ENCODE results near the gene RASAL2.
"Not testable (repeated sequence)": the region's sequence is repeated elsewhere in the genome, so short reads cannot be mapped to it uniquely, and the experiment has no call there.

The RASAL2 gene

DNA sequence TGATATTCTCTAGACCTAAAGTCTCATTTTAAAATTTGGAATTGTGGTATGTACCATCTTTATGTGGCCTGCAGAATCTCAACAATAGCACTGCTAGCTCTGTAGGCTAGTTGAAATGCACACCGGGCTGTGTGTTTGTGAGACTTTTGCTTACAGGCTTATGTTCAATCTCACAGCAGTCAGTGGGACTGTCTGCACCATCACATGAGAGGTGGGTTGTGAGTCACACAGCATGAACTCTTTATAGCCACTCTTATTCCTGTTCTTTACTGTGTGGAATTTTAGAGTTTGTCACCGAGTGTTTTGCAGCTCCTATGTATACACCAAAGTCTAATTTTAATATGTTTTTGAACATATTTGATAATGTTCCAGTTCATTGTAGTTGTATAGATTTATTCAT lies 74.6 kb downstream of the RASAL2 start:
- DNase-seq: no peak

DNA sequence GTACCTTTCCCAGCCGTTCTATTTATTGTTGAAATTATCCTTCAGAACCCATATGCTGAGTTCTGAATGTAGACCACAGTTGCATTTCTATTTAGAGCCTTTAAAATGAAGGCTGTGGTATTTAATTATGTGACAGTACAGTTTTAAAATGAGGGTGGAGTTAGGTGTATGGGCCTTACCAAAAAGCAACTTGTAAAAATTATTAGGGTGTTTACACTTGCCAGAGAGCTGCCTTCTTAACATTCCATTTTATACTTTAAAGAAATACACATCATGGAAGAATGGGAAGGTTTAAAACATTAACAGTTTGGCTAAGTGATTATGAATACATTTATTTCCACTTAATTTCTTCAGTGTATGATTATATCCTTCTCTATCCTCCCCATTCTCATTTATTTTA lies 75.7 kb downstream of the RASAL2 start:
- no peak for DNase-seq

DNA sequence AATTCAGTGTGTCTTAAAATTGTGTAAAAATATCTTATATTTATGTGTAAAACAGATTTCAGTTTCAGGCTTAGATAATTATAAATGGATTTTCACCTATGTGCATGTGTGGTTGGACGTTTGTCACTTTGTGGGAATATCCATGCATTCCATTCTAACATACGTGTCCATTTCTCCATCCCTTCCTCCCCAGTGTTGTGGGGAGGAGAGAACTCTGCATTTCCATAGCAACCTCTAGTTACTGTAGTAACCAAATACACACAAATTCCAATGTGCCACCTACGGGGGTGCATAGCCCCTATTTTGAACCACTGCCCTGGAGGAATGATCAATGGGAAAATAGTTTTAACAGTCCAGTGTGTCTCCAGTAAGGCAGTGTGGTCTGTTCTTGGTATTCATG lies 79.0 kb downstream of the RASAL2 start:
- no peak for DNase-seq

DNA sequence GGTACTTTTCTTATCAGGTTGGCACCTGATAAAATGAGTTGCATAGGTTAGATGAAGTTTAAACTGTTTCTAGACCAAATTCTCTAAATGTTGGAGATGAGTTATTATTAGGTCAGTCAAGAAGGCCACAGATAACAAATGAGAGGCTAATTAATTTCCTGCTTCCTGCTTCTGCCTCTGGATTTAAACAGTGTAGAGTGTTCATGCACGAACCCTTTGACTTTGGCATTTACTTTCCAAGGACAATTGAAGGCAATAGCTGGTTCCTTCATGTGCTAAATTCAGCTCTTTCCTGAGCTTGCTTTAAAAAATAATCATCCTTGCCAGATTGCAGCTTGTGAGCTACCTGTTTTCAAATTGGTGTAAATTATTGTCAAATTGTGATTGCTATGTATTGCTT lies 80.6 kb downstream of the RASAL2 start:
- no peak for DNase-seq

DNA sequence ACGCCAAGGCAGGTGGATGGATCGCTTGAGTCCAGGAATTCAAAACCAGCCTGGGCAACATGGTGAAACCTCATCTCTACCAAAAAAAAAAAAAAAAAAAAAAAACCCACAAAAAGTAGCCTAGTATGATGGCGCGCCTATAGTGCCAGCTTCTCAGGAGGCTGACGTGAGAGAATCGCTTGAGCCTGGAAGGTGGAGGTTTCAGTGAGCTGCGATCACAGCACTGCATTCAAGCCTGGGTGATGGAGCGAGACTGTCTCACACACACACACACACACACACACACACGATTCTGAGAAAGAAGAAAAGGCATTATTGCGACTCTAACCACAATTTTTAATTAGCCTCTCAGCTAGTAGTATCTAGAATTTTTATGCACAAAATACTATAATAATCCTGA lies 86.5 kb downstream of the RASAL2 start:
- DNase-seq: no peak

DNA sequence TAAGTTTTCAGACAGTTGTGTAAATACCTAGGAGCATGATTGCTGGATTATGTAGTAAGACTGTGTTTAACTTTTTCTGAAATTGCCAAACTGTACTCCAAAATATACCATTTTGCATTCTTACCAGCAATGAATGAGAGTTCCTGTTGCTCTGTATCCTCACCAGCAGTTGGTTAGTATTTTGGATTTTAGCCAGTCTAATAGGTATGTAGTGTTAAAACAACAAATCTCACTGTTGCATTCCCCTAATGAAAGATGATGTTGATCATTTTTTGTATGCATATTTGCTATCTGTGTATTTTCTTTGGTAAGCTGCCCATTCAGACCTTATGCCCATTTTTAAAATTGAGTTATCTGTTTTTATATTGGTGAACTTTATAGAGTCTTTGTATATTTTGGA lies 89.9 kb downstream of the RASAL2 start:
- no peak for DNase-seq

DNA sequence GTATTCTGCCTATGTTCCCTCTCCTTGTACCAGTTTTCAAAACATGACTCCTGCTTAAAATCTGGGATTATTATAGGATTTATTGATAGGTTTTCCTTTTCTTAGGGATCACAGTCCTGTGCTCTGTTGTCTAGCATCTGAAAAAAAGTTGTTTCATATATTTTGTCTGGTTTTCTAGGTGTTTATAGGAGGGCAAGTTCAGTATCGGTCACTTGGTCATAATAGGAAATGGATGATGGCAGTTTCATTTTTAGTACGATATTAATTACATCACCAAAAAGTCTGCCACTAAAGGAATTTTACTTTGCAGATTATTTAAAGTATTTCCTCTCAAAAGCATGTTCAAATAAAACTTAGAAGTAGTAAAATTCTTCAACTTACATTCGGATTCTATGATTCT lies 94.4 kb downstream of the RASAL2 start:
- DNase-seq: no peak

DNA sequence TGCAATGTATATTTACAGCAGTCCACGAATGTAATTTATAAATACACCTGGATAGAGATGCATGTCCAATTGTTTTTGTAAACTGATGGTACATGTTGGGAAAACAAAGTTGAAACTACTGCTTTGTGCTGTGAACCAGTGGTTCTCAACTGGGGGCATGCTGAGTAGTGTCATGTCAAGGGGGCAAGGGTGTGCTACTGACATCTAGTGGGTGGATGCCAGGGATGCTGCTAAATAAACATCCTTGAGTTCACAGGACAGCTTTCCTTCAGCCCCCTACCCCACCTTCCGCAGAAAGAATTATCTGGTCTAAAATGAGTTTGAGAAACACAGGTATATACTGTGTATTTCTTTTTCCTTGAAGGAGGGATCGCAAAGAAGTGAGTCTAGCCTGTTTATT lies 95.9 kb downstream of the RASAL2 start:
- no peak for DNase-seq

DNA sequence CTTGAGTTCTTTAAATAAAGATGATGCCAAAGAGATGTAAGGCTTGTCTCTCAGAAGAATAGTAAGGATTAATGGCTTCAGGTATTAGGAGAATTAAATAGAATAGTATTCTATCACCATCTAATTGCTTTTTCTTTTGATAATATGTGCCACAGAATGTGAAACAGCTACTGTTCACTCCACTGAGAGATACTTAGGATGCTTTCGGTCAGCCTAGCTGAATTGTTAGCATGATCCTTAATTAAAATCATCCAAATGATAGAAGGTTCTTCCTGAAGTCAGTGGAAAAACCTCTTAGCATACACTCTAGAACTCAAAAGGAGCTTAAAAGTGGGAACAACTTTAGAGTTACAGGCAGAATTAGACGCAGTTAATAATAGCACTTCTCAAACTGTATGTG lies 97.0 kb downstream of the RASAL2 start:
- DNase-seq: no peak

DNA sequence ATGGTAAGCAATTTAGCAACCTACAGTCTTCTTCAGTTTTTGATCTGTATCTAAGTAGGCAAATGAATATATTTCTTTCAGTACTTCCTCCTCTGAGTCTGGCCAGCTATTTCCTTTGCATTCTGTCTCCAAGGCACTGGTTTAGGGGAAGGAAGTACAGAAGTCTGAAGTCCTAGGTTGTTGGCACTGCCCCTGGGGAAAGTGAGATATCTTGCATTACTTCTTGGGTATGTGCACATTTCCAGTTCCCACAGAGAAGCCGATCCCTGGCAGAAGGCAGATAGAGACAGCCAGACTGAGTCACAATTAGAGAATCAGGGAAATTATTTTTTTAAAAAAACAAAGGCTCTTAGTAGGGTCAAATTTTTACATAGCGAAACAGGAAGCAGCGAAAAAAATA lies 98.8 kb downstream of the RASAL2 start:
- DNase-seq: no peak

DNA sequence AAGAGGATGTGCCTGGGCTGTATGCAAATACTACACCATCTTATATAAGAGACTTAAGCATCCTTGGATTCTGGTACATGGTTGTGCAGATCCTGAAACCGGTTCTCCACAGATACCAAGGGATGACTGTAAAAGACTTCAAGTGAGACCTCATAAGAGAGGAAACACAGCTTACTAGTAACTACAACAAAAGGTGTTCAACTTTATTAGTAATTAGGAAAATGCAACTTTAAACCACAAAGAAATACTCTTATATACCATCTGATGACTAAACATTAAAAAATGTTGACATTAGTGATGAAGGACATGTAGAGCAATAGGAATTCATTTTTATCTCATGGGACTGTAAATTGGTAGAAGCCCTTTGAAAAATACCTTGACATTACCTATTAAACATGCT lies 102.7 kb downstream of the RASAL2 start:
- DNase-seq: no peak

DNA sequence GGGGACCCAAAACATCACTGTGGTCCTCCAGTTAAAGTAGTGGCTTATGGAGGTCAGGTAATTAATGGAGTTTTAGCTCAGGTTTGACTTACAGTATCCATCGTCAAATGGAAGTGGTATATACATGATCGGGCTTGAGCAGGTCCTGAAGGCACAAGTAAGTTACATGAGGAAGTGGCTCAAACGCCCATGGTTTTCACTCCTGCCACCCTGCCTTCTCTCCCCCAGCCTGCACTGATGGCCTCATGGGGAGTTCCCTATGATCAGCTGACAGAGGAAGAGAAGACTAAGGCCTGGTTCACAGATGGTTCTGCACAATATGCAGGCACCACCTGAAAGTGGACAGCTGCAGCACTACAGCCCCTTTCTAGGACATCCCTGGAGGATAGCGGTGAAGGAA lies 108.2 kb downstream of the RASAL2 start:
- DNase-seq: not testable (repeated sequence)

DNA sequence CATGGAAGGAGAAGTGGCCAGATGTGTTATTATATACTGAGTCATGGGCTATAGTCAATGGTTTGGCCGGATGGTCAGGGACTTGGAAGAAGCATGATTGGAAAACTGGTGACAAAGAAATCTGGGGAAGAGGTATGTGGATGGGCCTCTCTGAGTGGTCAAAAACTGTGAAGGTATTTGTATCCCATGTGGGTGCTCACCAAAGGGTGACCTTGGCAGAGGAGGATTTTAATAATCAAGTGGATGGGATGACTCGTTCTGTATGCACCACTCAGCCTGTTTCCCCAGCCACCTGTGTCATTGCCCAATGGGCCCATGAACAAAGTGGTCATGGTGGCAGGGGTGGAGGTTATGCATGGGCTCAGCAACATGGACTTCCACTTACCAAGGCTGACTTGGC lies 108.6 kb downstream of the RASAL2 start:
- not testable (repeated sequence) for DNase-seq

DNA sequence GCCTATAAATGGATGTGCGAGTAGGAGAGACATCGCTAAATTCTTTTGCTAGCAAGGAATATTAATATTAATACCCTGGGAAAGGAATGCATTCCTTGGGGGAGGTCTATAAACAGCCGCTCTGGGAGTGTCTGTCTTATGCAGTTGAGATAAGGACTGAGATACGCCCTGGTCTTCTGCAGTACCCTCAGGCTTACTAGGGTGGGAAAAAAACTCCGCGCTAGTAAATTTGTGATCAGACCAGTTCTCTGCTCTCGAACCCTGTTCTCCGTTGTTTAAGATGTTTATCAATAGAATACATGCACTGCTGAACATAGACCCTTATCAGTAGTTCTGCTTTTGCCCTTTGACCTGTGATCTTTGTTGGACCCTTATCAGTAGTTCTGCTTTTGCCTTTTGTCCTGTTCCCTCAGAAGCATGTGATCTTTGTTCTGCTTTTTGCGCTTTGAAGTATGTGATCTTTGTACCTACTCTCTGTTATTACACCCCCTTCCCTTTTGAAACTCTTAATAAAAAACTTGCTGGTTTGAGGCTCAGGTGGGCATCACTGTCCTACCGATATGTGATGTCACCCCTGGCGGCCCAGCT lies 114.5 kb downstream of the RASAL2 start:
- DNase-seq: not testable (repeated sequence)

DNA sequence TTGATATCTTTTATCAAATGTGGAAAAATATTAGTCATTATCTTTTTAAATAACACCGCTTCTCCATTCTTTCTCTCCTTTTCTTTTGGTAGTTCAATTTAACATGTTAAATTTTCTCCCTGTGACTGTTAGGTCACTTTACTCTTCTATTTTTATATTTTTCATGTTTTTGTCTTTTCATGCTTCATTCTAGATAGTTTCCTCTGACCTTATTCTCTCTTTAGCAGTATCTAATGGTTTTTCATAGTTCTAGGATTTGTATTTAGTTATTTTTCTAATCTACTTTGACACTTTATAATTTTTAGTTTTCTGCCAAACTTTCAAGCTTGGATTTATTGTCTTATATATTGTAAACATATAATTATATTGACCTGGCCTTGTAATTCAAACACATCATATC lies 116.0 kb downstream of the RASAL2 start:
- no peak for DNase-seq

DNA sequence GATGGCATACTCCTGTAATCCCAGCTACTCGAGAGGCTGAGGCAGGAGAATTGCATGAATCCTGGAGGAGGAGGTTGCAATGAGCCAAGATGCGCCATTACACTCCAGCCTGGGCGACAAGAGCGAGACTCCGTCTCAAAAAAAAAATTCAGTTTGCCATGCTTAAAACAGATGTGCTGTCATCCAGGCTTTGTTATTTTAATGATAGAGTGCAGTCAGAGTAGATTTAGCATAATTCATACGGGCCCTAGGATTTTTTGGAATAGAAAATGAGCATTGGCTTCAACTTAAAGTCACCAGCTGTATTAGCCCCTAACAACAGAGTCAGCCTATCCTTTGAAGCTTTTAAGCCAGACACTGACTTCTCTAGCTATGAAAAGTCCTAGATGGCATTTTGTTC lies 124.6 kb downstream of the RASAL2 start:
- DNase-seq: no peak

DNA sequence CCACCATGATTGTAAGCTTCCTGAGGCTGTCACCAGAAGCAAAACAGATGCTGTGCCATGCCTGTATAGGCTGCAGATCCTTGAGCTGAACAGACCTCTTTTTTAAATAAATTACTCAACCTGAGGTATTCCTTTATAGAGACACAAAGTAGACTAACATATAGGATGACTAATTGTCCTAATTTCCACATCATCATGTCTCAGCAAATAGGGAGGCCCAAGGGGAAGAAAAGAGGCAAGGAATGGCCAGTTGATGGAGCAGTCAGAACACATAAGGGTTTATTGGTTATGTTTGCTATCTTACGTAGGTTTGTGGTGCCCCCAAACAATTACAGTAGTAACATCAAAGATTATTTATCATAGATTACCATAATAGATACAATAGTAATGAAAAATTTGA lies 126.2 kb downstream of the RASAL2 start:
- no peak for DNase-seq

DNA sequence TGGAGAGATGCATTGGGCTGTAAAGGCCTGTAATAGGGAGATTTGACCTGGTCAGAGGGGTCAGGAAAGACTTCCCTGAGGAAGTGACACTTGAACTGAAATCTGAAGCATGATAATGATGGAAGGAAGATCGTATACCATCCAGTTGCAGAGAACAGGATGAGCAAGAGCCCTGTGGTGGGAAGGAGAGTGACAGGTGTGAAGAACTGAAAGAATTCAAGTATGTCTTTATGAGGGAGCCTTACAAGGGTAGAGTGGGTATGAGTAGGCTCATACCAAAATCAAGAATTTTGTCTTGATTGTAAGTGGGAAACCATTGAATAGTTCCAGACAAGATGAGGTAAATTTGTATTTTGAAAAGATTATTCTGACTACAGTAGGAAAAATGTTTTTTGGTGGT lies 129.4 kb downstream of the RASAL2 start:
- no peak for DNase-seq

DNA sequence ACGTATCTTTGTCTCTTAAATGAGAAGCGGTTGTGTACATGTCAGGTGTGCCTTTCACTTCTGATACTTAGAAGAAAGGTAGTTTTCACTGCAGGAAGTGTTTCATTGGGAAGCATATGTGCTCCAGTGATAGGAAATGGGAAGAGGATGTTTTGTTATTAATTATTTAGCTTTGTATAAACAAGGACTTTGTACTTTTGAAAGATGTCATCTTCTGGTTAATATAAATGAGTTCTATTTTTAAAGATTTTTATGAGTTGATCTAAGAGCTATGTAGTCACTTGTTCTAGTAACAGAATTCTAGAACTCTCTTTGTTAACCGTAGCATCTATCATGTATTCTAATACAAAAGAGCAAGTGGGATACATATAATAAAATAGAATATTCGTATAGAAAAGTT lies 130.5 kb downstream of the RASAL2 start:
- no peak for DNase-seq

DNA sequence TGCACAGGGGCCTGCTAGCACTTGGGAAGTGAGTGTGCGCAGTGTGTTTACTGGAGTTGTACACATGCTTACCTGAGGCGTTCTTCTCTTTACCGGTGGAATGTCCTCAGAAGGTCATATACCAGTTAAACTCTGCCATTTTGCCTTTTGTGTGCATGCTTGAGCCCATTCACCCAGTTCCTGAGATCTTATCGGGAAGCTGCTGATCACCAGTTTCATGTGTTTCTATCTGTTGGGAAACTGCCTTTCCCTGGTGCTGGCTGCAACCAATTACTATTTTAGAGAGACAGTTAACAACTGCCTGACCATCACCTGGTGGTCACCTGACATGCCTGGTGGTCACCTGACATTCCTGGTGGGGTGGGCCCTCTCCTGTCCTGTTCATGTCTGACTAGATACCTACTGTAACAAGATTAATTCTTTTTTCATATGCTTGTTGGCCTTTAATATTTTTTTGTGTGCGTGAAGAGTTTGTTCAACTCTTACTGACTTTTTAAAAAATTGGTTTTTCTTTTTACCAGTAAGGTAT lies 137.0 kb downstream of the RASAL2 start:
- no peak for DNase-seq

DNA sequence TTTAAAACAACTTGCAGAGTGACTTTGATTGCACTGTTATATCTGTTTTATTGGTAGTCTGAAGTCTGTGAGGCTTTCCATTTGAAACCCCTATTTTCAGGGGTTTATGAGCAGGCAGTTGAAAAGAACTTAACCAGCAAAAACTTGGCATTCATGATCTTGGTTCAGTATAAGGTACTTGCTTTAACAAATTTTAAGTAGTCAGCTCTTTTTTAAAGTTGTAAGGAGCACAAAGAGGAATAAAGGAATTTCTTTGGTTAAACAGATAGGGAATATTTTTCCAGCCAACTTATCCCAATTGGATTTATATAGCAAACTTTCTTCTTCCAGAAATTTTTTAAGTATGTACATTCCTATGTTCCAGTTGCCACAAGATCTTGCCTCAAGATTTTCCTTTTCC lies 138.2 kb downstream of the RASAL2 start:
- no peak for DNase-seq

DNA sequence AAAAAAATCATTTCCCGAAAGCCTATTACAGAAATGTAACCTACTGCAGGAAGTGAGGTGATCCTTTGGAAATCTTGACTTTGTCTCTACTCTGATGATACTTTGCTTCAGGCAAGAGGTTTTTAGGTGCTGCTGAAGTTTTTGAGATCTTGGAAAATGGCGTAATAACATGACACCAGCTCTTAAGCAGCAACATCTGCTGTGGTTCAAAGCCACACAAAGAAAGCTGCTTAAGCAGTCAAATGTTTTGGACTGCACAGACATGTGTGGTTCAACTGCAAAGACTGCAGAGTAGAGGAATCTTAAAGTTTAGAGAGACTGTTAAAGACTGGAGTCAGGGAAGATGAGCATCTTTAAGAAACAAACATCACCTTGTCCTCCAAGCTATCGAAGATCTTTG lies 139.0 kb downstream of the RASAL2 start:
- no peak for DNase-seq

DNA sequence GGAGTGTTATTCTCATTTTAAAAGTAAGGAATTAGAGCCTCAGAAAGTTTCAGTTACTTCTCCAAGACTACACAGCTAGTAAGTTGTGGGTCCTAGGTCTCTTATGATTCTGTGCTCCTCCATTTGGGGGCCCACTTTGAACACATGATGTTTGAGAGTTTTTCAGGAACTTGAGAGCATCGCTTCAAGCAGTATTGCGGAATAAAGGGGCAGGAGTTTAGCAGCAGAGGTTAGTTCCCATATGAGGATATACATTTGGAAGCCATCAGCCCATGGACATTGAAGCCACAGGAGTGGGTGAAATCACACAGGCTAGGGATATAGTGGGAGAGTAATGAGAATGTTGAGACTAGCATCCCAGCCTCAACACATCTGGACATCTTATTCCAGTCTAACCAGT lies 143.2 kb downstream of the RASAL2 start:
- no peak for DNase-seq

DNA sequence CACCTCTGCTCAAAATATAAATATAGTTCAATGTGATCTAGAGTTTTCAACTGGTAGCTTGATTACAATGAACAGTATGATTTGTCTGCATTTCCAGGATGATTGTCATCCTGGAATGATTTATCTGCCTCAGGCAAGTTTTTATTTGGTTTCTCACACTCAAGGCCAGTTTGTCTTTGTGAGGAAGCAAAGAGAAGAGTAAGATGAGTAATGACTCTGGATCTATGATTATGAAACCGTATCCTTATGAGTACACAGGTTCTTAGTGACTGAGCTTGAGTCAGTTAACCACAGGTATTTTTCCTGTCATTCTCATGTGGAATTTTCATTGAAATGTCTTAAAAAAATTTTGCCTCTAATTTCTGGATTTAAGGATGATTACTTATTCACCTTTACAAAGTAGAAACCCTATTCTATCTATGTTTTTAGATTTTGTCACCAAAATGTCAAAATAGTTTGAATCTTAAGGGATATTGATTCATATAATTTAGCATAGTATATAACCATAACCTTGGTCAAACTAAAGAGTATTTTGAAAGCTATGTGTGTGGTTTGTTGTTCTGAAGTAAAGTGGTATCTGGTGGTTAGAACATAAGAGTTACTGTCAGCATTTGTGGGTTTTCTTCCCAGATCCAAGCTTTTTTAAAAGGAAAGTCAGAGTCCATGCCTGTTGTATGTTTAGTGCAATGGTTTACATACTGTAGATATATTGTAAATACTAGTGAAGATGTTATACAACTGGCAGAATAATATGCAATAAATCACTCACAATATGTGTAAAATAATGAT lies 145.0 kb downstream of the RASAL2 start:
- DNase-seq: no peak

DNA sequence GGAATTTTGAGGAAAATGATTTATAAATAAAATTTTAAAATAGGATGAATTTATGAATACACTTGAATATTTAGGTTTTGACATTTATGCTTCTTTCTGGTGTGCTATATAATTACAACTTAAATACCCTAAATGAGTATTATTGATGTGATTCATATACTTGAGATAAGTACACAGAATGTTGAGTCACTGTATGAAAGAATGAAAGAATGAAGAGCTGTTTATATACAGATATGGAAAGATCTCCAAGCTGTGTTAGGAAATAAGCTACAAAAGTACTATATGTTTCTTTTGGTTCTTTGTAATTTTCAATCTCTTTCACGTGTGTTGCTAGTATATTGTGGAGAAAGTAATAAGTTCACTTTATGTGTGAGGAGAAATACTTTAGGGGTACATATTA lies 147.2 kb downstream of the RASAL2 start:
- no peak for DNase-seq

Measured in activated CD4-positive, alpha-beta T cell treated with anti-CD3 and anti-CD28 coated beads for 4 hours (primary cell).